ENCODE data around the gene A4GALT.
A peak's percentile ranks its signal among the peaks of the same experiment; 100 is the strongest.

The A4GALT gene, protein sequence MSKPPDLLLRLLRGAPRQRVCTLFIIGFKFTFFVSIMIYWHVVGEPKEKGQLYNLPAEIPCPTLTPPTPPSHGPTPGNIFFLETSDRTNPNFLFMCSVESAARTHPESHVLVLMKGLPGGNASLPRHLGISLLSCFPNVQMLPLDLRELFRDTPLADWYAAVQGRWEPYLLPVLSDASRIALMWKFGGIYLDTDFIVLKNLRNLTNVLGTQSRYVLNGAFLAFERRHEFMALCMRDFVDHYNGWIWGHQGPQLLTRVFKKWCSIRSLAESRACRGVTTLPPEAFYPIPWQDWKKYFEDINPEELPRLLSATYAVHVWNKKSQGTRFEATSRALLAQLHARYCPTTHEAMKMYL

DNA sequence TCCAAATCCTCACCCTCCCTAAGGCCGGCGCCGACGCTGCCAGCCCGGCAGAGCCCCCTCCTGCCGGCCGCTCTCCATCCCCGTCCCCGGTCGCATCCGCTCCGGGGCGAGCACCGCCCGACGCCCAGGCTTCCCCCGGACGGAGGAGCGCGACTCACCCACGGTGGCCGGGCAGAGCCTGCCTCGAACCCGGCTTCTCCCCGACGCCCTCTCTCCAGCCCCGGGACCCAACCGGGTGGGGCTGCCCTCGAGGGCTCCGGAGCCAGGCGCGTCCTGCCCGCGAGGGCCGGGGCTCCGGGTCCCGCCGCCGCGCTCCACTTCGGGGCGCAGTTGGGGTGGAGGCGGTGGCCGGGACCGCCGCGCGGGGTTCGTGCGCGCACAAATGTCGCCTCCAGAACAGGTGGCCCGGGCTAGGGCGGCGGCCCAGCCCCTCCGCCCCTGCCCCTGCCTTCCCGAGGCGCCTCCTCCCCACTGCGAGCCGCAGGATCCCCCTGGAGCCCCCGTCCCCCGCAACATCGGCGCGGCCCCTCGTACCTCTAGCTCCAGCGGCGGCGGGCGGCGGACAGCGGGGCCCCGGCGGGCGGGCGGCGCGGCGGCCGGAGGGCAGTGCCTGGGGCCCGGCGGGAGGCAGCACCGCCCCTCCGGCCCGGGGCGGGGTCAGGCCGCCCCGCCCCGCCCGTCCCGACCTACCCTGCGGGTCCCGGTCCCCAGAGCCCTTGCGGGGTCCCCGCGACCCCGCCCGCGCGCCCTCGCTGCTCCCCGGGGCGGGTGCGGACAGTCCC is at the start of gene A4GALT:
A4GALT (minus strand) TSS at position 608 of the 782 bp plus-strand sequence. CDS start 26,919 bp downstream, outside the sequence.
- no peak for TF ChIP-seq ZFP3 (CRISPR knock-in tag; IDR thresholded peaks at IDR 0.05)
- TF ChIP-seq ZFP30 (CRISPR knock-in tag; IDR thresholded peaks at IDR 0.05) = no peak
- TF ChIP-seq CSDC2 (CRISPR knock-in tag; IDR thresholded peaks at IDR 0.05) = no peak
- TF ChIP-seq, protein P1, sequence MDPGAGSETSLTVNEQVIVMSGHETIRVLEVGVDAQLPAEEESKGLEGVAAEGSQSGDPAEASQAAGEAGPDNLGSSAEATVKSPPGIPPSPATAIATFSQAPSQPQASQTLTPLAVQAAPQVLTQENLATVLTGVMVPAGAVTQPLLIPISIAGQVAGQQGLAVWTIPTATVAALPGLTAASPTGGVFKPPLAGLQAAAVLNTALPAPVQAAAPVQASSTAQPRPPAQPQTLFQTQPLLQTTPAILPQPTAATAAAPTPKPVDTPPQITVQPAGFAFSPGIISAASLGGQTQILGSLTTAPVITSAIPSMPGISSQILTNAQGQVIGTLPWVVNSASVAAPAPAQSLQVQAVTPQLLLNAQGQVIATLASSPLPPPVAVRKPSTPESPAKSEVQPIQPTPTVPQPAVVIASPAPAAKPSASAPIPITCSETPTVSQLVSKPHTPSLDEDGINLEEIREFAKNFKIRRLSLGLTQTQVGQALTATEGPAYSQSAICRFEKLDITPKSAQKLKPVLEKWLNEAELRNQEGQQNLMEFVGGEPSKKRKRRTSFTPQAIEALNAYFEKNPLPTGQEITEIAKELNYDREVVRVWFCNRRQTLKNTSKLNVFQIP (CRISPR knock-in tag; IDR thresholded peaks at IDR 0.05; ENCODE audit: borderline replicate concordance, low read depth) = no peak
- peak; percentile 72 for ATAC-seq

DNA sequence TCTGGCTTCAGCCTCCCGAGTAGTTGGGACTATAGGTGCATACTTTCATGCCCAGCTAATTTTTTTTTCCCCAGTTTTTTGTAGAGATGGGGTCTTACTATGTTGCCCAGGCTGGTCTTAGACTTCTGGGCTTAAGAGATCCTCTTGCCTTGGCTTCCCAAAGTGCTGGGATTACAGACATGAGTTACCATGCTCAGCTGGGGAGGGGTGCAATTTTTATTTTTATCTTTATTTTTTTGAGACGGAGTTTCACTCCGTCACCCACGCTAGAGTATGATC is 49.7 kb upstream of the A4GALT start:
- TF ChIP-seq ZC3H10 (CRISPR knock-in tag; IDR thresholded peaks at IDR 0.05) (no peak), ZNF565 (CRISPR knock-in tag; conservative IDR thresholded peaks at IDR 0.05; ENCODE audit: low read depth) (no peak), SNAI2 (CRISPR knock-in tag; IDR thresholded peaks at IDR 0.05) (no peak), TOX (CRISPR knock-in tag; IDR thresholded peaks at IDR 0.05; ENCODE audit: borderline replicate concordance) (no peak), ARNTL (CRISPR knock-in tag; IDR thresholded peaks at IDR 0.05; ENCODE audit: borderline replicate concordance, low read depth) (no peak)
- TF ChIP-seq, protein P1 (CRISPR knock-in tag; IDR thresholded peaks at IDR 0.05; ENCODE audit: borderline replicate concordance, low read depth) = no peak
- no peak for ATAC-seq

DNA sequence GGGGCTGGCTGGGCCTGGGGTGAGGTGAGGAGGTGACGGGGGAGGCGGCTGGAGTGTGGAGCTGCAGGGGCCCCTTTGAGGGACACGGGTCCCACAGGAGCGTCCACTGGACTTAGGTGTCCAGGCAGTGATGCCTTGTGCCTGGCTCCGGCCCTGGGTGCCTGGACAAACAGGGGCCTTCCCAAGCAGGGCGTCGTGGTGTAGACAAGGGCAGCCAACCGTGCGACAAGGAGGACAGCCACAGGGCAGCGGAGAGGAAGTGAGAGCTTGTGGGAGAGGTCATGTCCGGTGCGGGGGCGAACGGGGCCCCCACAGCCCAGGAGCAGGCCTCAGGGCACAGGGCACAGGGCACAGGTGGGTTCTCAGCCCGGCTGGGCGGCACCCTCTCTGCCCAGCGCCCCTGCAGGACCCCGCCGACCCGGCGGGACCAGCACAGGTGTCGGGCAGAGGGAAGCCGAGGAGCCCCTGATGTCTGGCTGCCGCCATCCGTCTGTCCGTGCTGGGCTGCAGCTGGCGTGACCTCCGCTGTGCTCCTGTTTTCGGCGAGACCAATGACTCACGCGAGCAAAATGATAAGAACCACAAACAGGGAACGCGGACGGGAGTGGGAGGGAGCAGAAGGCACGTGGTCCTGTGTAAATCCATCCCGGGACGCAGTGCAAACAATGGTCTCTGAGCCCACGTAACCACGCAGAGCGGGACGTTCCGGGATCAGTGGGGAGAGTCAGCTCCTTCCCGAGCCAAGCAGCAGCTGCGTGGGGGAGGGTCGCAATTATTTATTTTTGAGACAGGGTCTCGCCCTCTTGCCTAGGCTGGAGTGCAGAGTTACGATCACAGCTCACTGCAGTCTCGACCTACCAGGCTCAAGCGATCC is 49.1 kb upstream of the A4GALT start:
- TF ChIP-seq TOX (CRISPR knock-in tag; IDR thresholded peaks at IDR 0.05; ENCODE audit: borderline replicate concordance) = no peak
- TF ChIP-seq TCF4 (CRISPR knock-in tag; IDR thresholded peaks at IDR 0.05; ENCODE audit: borderline replicate concordance) = no peak
- no peak for ATAC-seq

DNA sequence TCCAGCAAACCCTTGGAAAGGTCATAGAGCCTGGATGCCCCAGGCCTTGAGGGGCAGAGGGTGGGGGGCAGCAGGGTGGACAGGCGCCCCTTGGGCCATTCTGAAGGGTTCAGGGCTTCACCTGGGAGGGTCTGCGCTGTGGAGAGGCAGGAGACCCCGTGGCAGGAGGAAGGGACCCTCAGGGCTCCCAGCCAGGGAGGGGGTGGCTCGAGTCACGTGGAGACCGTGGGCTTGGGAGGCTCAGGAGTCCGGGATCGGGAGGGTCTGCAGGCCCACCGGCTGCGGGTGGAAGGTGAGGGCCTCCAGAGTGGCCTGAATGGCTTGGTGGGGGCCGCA is 48.5 kb upstream of the A4GALT start:
- no peak for TF ChIP-seq TCF4 (CRISPR knock-in tag; IDR thresholded peaks at IDR 0.05; ENCODE audit: borderline replicate concordance)
- TF ChIP-seq ZNF565 (CRISPR knock-in tag; conservative IDR thresholded peaks at IDR 0.05; ENCODE audit: low read depth) = no peak
- TF ChIP-seq BACH2 (CRISPR knock-in tag; IDR thresholded peaks at IDR 0.05; ENCODE audit: borderline replicate concordance) = no peak
- TF ChIP-seq, protein P2, sequence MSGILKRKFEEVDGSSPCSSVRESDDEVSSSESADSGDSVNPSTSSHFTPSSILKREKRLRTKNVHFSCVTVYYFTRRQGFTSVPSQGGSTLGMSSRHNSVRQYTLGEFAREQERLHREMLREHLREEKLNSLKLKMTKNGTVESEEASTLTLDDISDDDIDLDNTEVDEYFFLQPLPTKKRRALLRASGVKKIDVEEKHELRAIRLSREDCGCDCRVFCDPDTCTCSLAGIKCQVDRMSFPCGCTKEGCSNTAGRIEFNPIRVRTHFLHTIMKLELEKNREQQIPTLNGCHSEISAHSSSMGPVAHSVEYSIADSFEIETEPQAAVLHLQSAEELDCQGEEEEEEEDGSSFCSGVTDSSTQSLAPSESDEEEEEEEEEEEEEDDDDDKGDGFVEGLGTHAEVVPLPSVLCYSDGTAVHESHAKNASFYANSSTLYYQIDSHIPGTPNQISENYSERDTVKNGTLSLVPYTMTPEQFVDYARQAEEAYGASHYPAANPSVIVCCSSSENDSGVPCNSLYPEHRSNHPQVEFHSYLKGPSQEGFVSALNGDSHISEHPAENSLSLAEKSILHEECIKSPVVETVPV (CRISPR knock-in tag; IDR thresholded peaks at IDR 0.05) = no peak
- no peak for TF ChIP-seq ZNF8 (CRISPR knock-in tag; IDR thresholded peaks at IDR 0.05)
- TF ChIP-seq PPARA (CRISPR knock-in tag; IDR thresholded peaks at IDR 0.05; ENCODE audit: borderline replicate concordance) = no peak
- no peak for ATAC-seq

DNA sequence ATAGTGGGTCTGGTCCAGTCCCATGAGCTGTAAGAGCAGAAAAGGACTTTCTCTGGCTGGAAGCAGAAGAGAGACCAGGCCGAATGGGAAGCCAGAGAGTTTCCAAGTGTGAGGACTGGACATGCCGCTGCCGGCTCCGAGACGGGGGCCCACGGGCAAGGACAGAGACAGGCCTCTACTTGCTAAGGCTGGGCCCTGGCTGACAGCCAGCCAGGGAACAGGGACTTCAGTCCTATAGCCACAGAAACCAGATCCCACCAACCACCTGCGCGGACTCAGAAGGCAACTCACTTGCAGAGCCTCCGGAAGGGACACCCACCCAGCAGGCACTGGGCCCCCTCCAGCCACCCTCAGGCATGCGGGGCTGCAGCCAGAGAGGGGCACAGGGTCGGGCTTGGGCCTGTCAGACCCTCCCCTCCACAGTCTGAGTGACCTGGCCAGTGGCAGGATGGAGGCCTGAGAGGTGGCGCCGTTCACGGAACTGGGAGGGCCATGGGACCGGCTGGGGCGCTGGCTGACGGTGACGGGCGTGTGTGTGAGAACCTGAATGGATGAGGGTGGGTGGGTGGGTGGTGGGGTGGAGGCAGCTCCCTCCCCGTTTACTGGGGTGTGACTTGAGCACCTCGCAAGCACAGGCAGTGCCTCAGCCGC is 47.8 kb upstream of the A4GALT start:
- no peak for ATAC-seq
- TF ChIP-seq ZC3H10 (CRISPR knock-in tag; IDR thresholded peaks at IDR 0.05) = no peak

DNA sequence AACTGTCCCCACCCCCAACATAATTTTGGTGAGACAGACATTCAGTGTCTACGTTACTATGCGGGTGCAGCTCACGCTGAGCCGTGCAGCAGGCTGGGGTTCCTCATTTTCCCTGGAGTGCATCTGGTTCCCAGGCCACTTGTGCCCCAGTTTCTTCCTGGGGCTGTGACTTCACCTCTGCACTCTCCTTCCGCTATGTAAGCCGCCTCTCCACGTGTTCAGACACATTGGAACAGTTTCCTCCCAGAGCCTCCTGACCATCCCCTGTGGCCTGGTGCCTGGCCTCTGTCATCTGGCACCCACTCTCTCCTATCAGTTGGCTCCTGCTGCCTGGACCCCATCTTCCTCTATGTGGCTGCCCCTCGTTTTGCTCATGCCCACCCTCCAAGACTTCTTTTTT is 46.2 kb upstream of the A4GALT start:
- ATAC-seq = no peak
- no peak for TF ChIP-seq RARB (CRISPR knock-in tag; IDR thresholded peaks at IDR 0.05)
- no peak for TF ChIP-seq ZNF70 (CRISPR knock-in tag; IDR thresholded peaks at IDR 0.05)
- no peak for TF ChIP-seq ARNTL (CRISPR knock-in tag; IDR thresholded peaks at IDR 0.05; ENCODE audit: borderline replicate concordance, low read depth)
- TF ChIP-seq ZFP3 (CRISPR knock-in tag; IDR thresholded peaks at IDR 0.05) = no peak
- no peak for TF ChIP-seq GLIS3 (CRISPR knock-in tag; IDR thresholded peaks at IDR 0.05)
- no peak for TF ChIP-seq PPARA (CRISPR knock-in tag; IDR thresholded peaks at IDR 0.05; ENCODE audit: borderline replicate concordance)
- no peak for TF ChIP-seq BACH2 (CRISPR knock-in tag; IDR thresholded peaks at IDR 0.05; ENCODE audit: borderline replicate concordance)
- TF ChIP-seq SNAI2 (CRISPR knock-in tag; IDR thresholded peaks at IDR 0.05) = no peak
- no peak for TF ChIP-seq ESRRG (CRISPR knock-in tag; IDR thresholded peaks at IDR 0.05)
- no peak for TF ChIP-seq ZC3H10 (CRISPR knock-in tag; IDR thresholded peaks at IDR 0.05)

Data from SK-N-SH treated with all-trans-retinoic acid at 6 μM for 48 hours (cell line).